Neural progenitor cell (in vitro differentiated cells): Measurements from ENCODE around the gene WDR1.

Experiments
- EZH2 ChIP-seq: fragments of 200-600 bp; sonication (generic); IDR thresholded peaks from 2 replicates; pipeline ENCODE4 v1.6.1; 2017; ENCODE audit warnings: antibody characterized with exemption, mild to moderate bottlenecking, moderate library complexity
- EZH2phosphoT487 ChIP-seq: fragments of 200-600 bp; sonication (generic); IDR thresholded peaks from 2 replicates; pipeline ENCODE4 v1.6.1; 2017; ENCODE audit warnings: antibody characterized with exemption
- TF ChIP-seq, protein P1 (sequence below): fragments of 200-600 bp; sonication (generic); IDR thresholded peaks from 2 replicates; pipeline ENCODE4 v1.5.1; 2017; ENCODE audit warnings: antibody characterized with exemption, mild to moderate bottlenecking

DNA sequence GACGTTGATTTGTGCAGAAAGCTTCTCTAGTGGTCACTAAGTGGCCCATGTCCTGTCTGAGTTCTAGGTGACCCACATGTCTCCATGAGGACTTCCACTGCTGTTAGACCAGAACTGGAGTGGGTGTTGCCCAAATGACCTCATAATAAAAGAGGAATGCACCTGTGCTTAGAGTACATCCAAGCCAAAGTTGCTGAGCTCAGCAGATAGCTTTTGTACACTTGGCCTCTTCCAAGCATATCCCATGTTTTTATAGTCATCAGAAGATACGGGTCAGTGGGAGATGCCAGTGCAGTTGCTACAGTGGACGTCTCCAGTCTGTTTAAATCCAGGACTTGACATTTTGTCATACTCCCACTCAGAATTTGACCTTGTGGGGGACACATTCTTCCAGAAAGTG is 37.6 kb upstream of the WDR1 start:
- TF ChIP-seq, protein P1, sequence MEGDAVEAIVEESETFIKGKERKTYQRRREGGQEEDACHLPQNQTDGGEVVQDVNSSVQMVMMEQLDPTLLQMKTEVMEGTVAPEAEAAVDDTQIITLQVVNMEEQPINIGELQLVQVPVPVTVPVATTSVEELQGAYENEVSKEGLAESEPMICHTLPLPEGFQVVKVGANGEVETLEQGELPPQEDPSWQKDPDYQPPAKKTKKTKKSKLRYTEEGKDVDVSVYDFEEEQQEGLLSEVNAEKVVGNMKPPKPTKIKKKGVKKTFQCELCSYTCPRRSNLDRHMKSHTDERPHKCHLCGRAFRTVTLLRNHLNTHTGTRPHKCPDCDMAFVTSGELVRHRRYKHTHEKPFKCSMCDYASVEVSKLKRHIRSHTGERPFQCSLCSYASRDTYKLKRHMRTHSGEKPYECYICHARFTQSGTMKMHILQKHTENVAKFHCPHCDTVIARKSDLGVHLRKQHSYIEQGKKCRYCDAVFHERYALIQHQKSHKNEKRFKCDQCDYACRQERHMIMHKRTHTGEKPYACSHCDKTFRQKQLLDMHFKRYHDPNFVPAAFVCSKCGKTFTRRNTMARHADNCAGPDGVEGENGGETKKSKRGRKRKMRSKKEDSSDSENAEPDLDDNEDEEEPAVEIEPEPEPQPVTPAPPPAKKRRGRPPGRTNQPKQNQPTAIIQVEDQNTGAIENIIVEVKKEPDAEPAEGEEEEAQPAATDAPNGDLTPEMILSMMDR = no peak
- TF ChIP-seq EZH2 (no peak), EZH2phosphoT487 (no peak)
